ENCODE results near the gene ANKRD27.
"Not testable (repeated sequence)": the region's sequence is repeated elsewhere in the genome, so short reads cannot be mapped to it uniquely, and the experiment has no call there.

The ANKRD27 gene

GRCh38 chr19:32674931-32675719 is at the start of gene ANKRD27:
TSS of gene ANKRD27 (minus strand) at chr19:32675180. CDS start at chr19:32659015, 16,165 bp downstream.
- DNase-seq = peak; percentile 100

GRCh38 chr19:32720936-32721250 is 45.9 kb upstream of the ANKRD27 start:
- DNase-seq = no peak

GRCh38 chr19:32720216-32720935 is 45.4 kb upstream of the ANKRD27 start:
- DNase-seq = no peak

- no peak for DNase-seq
Measured at GRCh38 chr19:32719611-32720059, 44.7 kb upstream of the ANKRD27 start, which contains the start of gene TDRD12. TSS of gene TDRD12 (plus strand) at chr19:32719767. CDS start at chr19:32720073, 306 bp downstream.

GRCh38 chr19:32718286-32718685 is 43.3 kb upstream of the ANKRD27 start:
- no peak for DNase-seq

GRCh38 chr19:32717496-32717895 is 42.5 kb upstream of the ANKRD27 start:
- DNase-seq = no peak

GRCh38 chr19:32716203-32716602 is 41.2 kb upstream of the ANKRD27 start:
- DNase-seq = not testable (repeated sequence)

GRCh38 chr19:32711747-32712146 is 36.8 kb upstream of the ANKRD27 start:
- no peak for DNase-seq

GRCh38 chr19:32709032-32709431 is 34.1 kb upstream of the ANKRD27 start:
- DNase-seq = no peak

GRCh38 chr19:32708457-32708856 is 33.5 kb upstream of the ANKRD27 start:
- no peak for DNase-seq

- DNase-seq = not testable (repeated sequence)
Measured at GRCh38 chr19:32704006-32704405, 29.0 kb upstream of the ANKRD27 start.

- DNase-seq = no peak
Measured at GRCh38 chr19:32702010-32702409, 27.0 kb upstream of the ANKRD27 start.

GRCh38 chr19:32700129-32700528 is 25.1 kb upstream of the ANKRD27 start:
- not testable (repeated sequence) for DNase-seq

GRCh38 chr19:32696771-32697170 is 21.8 kb upstream of the ANKRD27 start:
- not testable (repeated sequence) for DNase-seq

GRCh38 chr19:32695506-32695905 is 20.5 kb upstream of the ANKRD27 start:
- not testable (repeated sequence) for DNase-seq

- not testable (repeated sequence) for DNase-seq
Measured at GRCh38 chr19:32694851-32695250, 19.9 kb upstream of the ANKRD27 start.

- DNase-seq = not testable (repeated sequence)
Measured at GRCh38 chr19:32694316-32694715, 19.3 kb upstream of the ANKRD27 start.

- DNase-seq = peak; percentile 53
Measured at GRCh38 chr19:32693151-32694108, 18.4 kb upstream of the ANKRD27 start.

GRCh38 chr19:32692727-32693061 is 17.7 kb upstream of the ANKRD27 start:
- peak; percentile 64 for DNase-seq

- peak; percentile 64 for DNase-seq
Measured at GRCh38 chr19:32691952-32692726, 17.2 kb upstream of the ANKRD27 start.

- DNase-seq = peak; percentile 95
Measured at GRCh38 chr19:32691291-32691951, 16.4 kb upstream of the ANKRD27 start, which contains the start of gene NUDT19. TSS of gene NUDT19 (plus strand) at chr19:32691821. CDS start at chr19:32691961, 140 bp downstream.

Data from NCI-H82 (cell line).